Activated T-cell treated with anti-CD3 and anti-CD28 coated beads, Interleukin-2, amount 50 U/mL, for 72 hours (primary cell): Measurements from ENCODE around the gene IPO9. TPM values are rescaled to one million over a fixed set of nuclear protein-coding genes. Genes with fewer than 3 reads are reported as not detected.
"Not testable (repeated sequence)": the region's sequence is repeated elsewhere in the genome, so short reads cannot be mapped to it uniquely, and the experiment has no call there.

Source experiments
- ATAC-seq, 2 donors: fragments of 150-1000 bp; cut with Tn5 transposase; replicated peaks in 1 of 2; 2 replicates each; pipeline ENCODE4 v1.10.0; 2021; ENCODE audit warnings: moderate library complexity in 2 of 2, mild to moderate bottlenecking in 1 of 2
- DNase-seq, 2 donors: peaks; one replicate each; pipeline ENCODE4 v3.0.0; 2021 to 2022; ENCODE audit warnings: mixed read lengths in 1 of 2
- H3K27ac Mint-ChIP-seq: one replicate; pipeline ENCODE4 v1.8.0; 2022; ENCODE audit warnings: mild to moderate bottlenecking, moderate library complexity, mixed read lengths
- H3K27me3 Mint-ChIP-seq: one replicate; pipeline ENCODE4 v1.8.0; 2022; ENCODE audit warnings: low read depth, mixed read lengths
- H3K36me3 Mint-ChIP-seq, 2 donors: one replicate each; pipeline ENCODE4 v1.8.0; 2022; ENCODE audit warnings: mixed read lengths in 2 of 2, mild to moderate bottlenecking in 1 of 2; ENCODE audit not compliant: insufficient read depth in 2 of 2
- H3K4me1 Mint-ChIP-seq: one replicate; pipeline ENCODE4 v1.8.0; 2022; ENCODE audit warnings: low read depth, mixed read lengths
- H3K4me3 Mint-ChIP-seq, 2 donors: one replicate each; pipeline ENCODE4 v1.8.0; 2022; ENCODE audit warnings: mild to moderate bottlenecking in 2 of 2, mixed read lengths in 2 of 2, moderate library complexity in 2 of 2
- H3K9me3 Mint-ChIP-seq, 2 donors: one replicate each; pipeline ENCODE4 v1.8.0; 2022; ENCODE audit warnings: mixed read lengths in 2 of 2
- total RNA-seq, 2 donors: library from RNA; stranded (reverse); gene quantifications; one replicate each; pipeline ENCODE4 v1.2.3, GENCODE V29; 2022

IPO9 gene
- total RNA-seq, 2 donors from 2014 or later: 47.8 to 49.8 TPM

- Mint-ChIP-seq H3K27me3 (no peaks in the 10 kb centered on the region), H3K4me3 (no peak overlapping the region), H3K4me1 (no peaks in the 10 kb centered on the region), H3K36me3 (no peaks in the 10 kb centered on the region), H3K9me3 (no peaks in the 10 kb centered on the region), H3K27ac (no peak overlapping the region)
- DNase-seq (no peak), ATAC-seq (no peak)
These were observed 9.8 kb upstream of the IPO9 start for GRCh38 chr1:201818971-201819750.

- DNase-seq (no peak), ATAC-seq (no peak)
- Mint-ChIP-seq H3K9me3 (no peaks in the 10 kb centered on the region), H3K27me3 (no peaks in the 10 kb centered on the region), H3K4me3 (no peak overlapping the region), H3K27ac (no peak overlapping the region), H3K36me3 (no peaks in the 10 kb centered on the region), H3K4me1 (no peaks in the 10 kb centered on the region)
These were observed 8.5 kb upstream of the IPO9 start for GRCh38 chr1:201820413-201820812.

GRCh38 chr1:201825245-201825644, 3.7 kb upstream of the IPO9 start:
- H3K27ac Mint-ChIP-seq: no peak overlapping the region
- no peaks in the 10 kb centered on the region for H3K9me3 Mint-ChIP-seq
- peaks cover 5 to 6% of the 10 kb centered on the region in 2 donors for H3K36me3 Mint-ChIP-seq
- no peaks in the 10 kb centered on the region for H3K27me3 Mint-ChIP-seq
- H3K4me3 Mint-ChIP-seq: no peak overlapping the region
- H3K4me1 Mint-ChIP-seq: peaks cover 15% of the 10 kb centered on the region
- ATAC-seq: no peak
- no peak for DNase-seq

- H3K9me3 Mint-ChIP-seq: no peaks in the 10 kb centered on the region
- no peak overlapping the region for H3K27ac Mint-ChIP-seq
- H3K4me3 Mint-ChIP-seq: no peak overlapping the region
- peaks cover 31% of the 10 kb centered on the region for H3K4me1 Mint-ChIP-seq
- H3K27me3 Mint-ChIP-seq: no peaks in the 10 kb centered on the region
- ATAC-seq (no peak), DNase-seq (no peak)
- H3K36me3 Mint-ChIP-seq: peaks cover 5 to 6% of the 10 kb centered on the region in 2 donors
These were observed 2.1 kb upstream of the IPO9 start for GRCh38 chr1:201826830-201827229.

- H3K36me3 Mint-ChIP-seq: peaks cover 5 to 6% of the 10 kb centered on the region in 2 donors
- H3K4me1 Mint-ChIP-seq: peaks cover 37% of the 10 kb centered on the region
- DNase-seq: no peak
- no peaks in the 10 kb centered on the region for H3K9me3 Mint-ChIP-seq
- H3K4me3 Mint-ChIP-seq: peak overlapping the region in 1 of 2 donors; percentile 96
- no peaks in the 10 kb centered on the region for H3K27me3 Mint-ChIP-seq
- H3K27ac Mint-ChIP-seq: no peak overlapping the region
- no peak for ATAC-seq
These were observed 1.4 kb upstream of the IPO9 start for GRCh38 chr1:201827321-201828216.

GRCh38 chr1:201828217-201828819, 639 bp upstream of the IPO9 start:
- Mint-ChIP-seq H3K27me3 (no peaks in the 10 kb centered on the region), H3K27ac (peak overlapping the region; percentile 99), H3K9me3 (no peaks in the 10 kb centered on the region), H3K4me3 (peak overlapping the region; percentile 83 to 96), H3K4me1 (peaks cover 42% of the 10 kb centered on the region), H3K36me3 (peaks cover 5 to 6% of the 10 kb centered on the region in 2 donors)
- DNase-seq (no peak), ATAC-seq (no peak)

GRCh38 chr1:201831371-201831770, 2.4 kb downstream of the IPO9 start:
- Mint-ChIP-seq H3K4me1 (peaks cover 55% of the 10 kb centered on the region), H3K9me3 (no peaks in the 10 kb centered on the region), H3K4me3 (peak overlapping the region; percentile 83 to 96), H3K27ac (no peak overlapping the region), H3K36me3 (peaks cover 7 to 13% of the 10 kb centered on the region in 2 donors), H3K27me3 (no peaks in the 10 kb centered on the region)
- ATAC-seq (no peak), DNase-seq (no peak)

- H3K27ac Mint-ChIP-seq: no peak overlapping the region
These were observed 5.7 kb downstream of the IPO9 start for GRCh38 chr1:201834621-201835020.

GRCh38 chr1:201838381-201838780, 9.4 kb downstream of the IPO9 start:
- H3K4me3 Mint-ChIP-seq: no peak overlapping the region
- ATAC-seq (no peak), DNase-seq (no peak)
- peaks cover 2 to 9% of the 10 kb centered on the region in 2 donors for H3K36me3 Mint-ChIP-seq
- H3K9me3 Mint-ChIP-seq: no peaks in the 10 kb centered on the region
- H3K4me1 Mint-ChIP-seq: peaks cover 29% of the 10 kb centered on the region
- no peak overlapping the region for H3K27ac Mint-ChIP-seq
- H3K27me3 Mint-ChIP-seq: no peaks in the 10 kb centered on the region

More at GRCh38 chr1:201834621-201835020, 5.7 kb downstream of the IPO9 start:
- no peak for DNase-seq
- ATAC-seq: no peak
- H3K4me3 Mint-ChIP-seq: no peak overlapping the region
- H3K9me3 Mint-ChIP-seq: no peaks in the 10 kb centered on the region
- H3K4me1 Mint-ChIP-seq: peaks cover 49% of the 10 kb centered on the region
- peaks cover 2 to 9% of the 10 kb centered on the region in 2 donors for H3K36me3 Mint-ChIP-seq
- H3K27me3 Mint-ChIP-seq: no peaks in the 10 kb centered on the region

- H3K36me3 Mint-ChIP-seq, ATAC-seq, H3K4me3 Mint-ChIP-seq, H3K9me3 Mint-ChIP-seq, H3K27ac Mint-ChIP-seq, H3K27me3 Mint-ChIP-seq, DNase-seq: not testable (repeated sequence)
- H3K4me1 Mint-ChIP-seq: peaks cover 24% of the 10 kb centered on the region
These were observed 10.1 kb downstream of the IPO9 start for GRCh38 chr1:201839089-201839488.

- DNase-seq (no peak), ATAC-seq (no peak)
- Mint-ChIP-seq H3K27me3 (no peaks in the 10 kb centered on the region), H3K27ac (no peak overlapping the region), H3K9me3 (no peaks in the 10 kb centered on the region), H3K4me3 (no peak overlapping the region), H3K4me1 (peaks cover 16% of the 10 kb centered on the region), H3K36me3 (peaks cover 1 to 8% of the 10 kb centered on the region in 2 donors)
These were observed 11.1 kb downstream of the IPO9 start for GRCh38 chr1:201840055-201840454.

- H3K4me1 Mint-ChIP-seq: peaks cover 16% of the 10 kb centered on the region
These were observed 11.5 kb downstream of the IPO9 start for GRCh38 chr1:201840490-201840889.

More at GRCh38 chr1:201840490-201840889, 11.5 kb downstream of the IPO9 start:
- ATAC-seq (no peak), DNase-seq (no peak)
- Mint-ChIP-seq H3K27me3 (no peaks in the 10 kb centered on the region), H3K27ac (no peak overlapping the region), H3K36me3 (peaks cover 0 to 4% of the 10 kb centered on the region in 2 donors), H3K4me3 (no peak overlapping the region), H3K9me3 (no peaks in the 10 kb centered on the region)
